Stimulated activated CD8-positive, alpha-beta memory T cell treated with anti-CD3 and anti-CD28 coated beads, Interleukin-15, amount 100 ng/mL, for 48 hours (primary cell): Measurements from ENCODE around the gene FAM162A.

ENCODE experiments used
- DNase-seq, 2 donors: peaks; one replicate each; pipeline ENCODE4 v3.0.0-alpha.2; 2020; ENCODE audit warnings: low read depth in 2 of 2

The FAM162A gene

DNA sequence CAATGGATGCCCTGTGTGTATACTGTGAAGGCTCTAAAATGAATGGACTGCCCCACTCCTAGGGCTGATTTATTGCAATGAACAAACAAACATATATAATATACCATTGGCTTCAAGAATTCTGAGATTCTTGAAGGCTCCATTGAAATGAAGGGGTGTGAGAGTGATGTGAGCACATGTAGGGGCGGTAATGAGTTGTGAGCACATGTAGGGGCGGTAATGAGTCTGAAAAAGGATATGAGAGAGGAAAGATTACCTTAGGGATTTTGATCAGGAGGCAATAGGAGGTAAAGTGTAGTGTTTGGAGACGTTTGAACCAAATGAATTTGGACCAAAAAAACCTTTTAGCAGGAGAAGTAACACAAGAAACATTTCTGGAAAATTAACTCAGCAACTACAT is 3.7 kb downstream of the FAM162A start:
- DNase-seq = no peak

DNA sequence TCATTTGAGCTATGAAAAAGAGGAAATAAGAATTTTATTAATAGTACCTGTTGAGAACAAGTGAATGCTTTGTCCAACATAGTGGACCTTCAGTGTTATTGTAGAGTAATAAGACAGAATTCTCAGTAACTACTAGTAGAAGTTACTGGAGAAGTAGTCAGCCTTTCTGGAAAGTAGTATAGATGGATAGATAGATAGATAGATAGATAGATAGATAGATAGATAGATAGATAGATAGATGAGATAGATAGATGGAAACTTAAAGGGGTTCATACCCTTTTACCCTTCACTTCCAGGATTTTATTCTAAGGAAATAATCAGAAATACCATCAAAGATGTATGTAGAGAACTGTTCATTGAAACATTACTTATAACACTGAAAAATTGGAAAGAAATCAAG is 5.2 kb downstream of the FAM162A start:
- DNase-seq = no peak

DNA sequence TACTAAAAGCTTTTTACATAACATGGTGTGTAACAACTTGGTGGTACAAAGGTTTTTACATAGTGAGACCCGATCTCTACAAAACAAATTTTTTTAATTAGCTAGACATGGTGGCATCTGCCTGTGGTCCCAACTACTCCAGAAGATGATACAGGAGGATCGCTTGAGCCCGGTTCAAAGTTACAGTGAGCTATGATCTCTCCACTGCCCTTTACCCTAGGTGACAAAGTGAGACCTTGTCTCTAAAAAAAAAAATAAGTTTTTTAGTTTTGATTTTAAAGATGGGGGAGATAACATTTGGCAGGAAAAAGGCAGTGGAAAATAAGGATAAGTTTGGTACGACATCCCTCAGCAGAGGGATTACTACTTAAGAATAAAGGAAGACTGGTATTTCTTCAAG is 5.9 kb downstream of the FAM162A start:
- no peak for DNase-seq

DNA sequence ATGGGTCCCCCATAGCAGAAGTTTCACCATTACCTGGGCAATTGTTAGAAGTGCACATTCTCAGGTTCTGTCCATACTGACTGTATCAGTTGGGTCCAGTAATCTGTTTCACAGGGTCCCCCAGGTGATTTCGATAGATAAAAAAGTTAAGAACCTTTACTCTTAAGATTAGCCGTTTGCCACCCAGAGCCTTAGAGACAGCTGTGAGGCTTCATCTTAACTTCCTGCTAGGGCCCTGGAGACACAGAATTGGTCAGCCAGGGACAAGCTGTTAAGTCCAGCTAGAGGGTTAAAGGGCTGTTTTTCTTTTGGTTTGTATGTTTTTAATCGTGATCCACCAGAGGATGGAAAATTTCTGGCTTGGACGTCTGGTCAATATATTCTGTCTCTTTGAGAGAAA is 6.7 kb downstream of the FAM162A start:
- DNase-seq = no peak

DNA sequence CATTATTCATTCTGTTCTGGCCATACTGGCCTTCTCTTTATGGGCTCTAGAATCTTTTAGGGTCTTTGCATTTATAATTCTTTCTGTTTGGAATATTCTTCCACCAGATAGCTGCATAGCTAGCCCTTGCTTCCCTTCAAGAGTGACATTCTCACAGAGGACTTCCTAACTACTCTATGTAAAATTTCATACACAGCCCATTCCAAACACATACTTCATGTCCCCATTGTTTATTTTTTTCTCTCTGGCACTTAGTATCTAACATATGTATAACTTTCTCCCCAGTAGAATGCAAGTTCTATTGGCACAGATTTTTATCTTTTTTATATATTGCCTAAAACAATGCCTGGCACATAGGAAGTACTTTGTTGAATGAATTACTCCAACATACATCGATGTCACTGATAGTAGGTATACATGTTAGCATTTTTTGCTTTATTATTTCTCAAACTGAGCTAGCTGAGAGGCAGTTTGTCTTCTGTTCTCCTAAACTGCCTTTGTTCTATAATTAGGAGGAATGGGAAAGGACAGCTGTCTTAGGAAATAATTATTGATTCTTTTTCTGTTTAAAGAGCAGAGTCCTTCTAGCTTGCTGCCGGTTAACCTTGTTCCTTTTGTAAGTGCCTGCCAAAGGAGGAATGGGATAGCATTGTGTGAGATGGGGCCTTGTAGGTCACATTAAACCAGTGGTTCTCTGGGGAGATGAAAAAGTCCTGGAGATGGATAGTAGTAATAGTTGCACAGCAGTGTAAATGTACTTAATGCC is 7.9 kb downstream of the FAM162A start:
- DNase-seq = no peak

DNA sequence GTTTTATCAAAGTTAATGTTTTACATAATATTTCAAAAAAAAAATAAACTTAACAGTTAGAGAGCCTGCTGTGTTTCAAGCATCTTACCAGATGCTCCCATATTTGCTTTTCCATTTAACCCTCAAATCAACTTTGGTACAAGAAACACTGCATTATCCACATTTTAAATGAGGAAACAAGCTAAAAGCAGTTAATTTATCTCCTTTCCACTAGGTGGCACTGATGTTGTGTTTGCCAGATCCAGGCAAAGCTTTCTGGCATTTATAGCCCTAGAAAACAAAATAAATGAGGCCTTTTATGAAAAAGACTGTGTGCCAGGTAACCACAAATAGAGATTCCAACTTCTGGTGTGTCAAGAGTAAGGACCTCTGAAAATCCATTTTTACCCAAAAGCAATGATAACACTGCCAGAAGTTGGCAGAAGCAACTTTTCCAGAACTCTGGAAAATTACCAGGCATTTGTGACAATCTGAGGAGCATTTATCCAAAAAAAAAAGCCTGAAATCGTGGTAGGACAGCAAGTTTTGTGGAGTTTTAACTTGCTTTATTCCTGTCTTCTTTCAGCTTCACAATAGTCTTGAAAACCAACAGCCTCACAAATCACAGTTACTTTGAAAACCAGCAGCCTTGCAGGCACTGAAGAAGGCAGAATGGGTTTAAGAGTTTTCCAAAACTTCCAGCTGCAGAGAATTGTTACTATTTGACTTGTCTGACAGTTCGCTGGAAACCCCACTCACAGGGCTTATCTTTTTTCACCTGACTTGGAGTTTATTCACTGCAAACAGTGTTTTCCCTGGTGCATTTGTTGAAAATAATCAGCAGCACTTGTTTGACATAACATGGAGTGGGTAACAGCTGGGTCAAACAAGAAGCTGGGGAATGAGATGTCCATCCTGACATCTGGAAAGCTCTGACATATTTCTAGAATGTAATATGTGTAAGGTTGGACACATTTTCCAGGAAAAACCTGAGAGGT is 9.2 kb downstream of the FAM162A start:
- no peak for DNase-seq

DNA sequence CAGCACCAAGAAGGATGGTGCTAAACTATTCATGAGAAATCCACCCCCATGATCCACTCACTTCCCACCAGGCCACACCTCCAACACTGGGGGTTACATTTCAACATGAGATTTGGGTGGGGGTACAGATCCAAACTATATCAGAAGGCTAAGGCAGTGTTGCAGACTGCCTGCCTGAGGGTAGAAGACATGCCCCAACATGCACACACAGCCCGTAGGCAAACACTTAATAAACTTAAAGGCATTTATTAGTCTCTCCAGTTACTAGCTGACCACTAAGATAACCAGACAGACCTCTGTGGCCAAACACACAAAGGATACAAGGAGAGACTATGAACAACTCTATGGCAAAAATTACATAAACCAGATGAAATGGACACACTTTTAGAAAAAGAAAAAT is 10.2 kb downstream of the FAM162A start:
- no peak for DNase-seq

DNA sequence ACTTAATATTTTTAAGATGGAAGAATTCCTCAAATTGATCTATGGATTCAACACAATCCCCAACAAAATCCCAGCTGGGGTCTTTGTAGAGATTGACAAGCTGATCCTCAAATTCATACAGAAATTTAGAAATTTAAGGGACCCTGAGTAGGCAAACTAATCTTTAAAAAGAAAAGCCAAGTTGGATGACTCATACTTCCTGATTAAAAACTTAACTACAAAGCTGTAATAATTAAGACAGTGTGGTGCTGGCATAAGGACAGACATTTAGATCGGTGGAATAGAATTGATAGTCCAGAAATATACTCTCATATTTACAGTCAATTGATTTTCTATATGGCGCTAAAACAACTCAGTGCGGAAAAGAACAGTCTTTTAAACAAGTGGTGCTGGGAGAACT is 11.6 kb downstream of the FAM162A start:
- DNase-seq = no peak

DNA sequence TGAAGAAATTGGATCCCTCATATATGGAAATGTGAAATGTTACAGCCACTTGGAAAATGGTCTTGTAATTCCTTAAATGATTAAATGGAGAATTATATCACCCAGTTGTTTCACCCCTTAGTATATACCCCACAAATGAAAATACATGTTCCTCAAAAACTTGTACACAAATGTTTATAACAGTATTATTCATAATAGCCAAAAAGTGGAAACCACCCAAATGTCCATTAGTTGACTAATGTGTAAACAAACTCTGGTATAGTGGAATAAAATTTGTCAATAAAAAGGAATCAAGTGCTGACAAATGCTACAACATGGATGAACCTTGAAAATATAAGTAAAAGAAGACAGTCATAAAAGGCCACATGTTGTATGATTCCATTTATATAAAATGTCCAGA is 12.5 kb downstream of the FAM162A start:
- no peak for DNase-seq

DNA sequence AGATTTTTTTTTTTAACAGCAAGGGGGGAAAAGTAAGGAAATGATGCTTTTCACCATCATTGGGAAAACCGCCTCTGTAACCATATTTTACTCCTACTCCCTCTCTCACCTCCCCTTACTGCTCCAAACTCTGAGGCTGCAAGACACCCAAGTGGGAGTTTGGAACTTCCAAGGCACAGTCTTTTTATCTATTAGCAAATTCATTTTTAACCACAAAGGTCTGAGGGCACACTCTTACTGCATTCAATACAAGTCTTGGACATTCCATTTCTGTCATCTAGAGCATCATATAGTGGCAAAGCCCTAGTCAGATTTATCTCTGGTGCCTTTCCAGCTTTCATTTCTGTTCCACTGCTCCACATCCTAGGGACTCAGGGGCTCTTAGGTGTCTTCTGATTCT is 13.2 kb downstream of the FAM162A start:
- no peak for DNase-seq

DNA sequence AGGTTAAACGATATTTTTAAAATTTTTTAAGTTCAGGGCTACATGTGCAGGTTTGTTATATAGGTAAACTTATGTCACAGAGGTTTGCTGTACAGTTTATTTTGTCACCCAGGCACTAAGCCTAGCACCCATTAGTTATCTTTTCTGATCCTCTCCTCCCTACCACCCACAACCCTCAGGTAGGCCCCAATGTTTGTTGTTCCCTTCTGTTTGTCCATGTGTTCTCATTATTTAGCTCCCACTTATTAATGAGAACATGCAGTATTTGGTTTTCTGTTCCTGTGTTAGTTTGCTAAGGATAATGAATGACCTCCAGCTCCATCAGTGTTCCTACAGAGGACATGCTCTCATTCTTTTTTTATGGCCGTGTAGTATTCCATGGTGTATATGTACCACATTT is 14.9 kb downstream of the FAM162A start:
- no peak for DNase-seq

DNA sequence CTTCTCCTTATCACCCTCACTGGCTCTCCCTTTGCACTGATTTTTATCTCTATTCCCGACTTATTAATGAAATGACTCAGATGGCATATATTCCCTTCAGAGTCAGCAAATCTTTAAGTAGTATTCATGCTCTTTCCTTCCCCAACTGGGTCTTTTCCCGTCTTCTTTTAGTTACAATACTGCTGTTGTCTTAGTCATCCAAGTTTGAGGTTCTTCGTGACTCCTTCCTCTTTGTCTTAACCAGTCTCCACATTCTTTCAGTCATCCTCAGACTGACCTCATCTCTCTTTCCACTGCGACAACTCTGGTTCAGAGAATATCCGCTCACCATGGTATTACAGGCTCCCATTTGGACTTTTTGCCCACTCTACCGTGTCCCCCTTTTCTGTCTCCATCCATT is 19.5 kb downstream of the FAM162A start:
- no peak for DNase-seq

DNA sequence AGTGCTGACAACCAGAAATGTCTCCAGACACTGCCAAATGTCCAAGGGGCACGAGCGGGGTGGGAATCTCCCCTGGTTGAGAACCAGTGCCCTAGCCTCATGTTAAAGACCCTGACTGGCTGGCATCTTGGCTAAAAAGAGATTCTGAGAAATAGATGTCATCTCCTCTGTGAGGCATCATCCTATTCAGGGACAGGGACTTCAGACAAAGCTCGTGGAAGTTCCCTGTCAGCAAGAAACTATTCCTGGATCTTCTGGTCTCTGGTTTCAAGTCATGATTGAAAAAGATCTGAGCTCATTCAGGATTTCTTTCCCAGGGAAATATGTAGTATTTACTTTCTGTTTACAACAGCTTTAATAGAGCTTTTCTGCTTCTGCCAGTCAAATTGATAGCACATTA is 21.0 kb downstream of the FAM162A start:
- DNase-seq = no peak

DNA sequence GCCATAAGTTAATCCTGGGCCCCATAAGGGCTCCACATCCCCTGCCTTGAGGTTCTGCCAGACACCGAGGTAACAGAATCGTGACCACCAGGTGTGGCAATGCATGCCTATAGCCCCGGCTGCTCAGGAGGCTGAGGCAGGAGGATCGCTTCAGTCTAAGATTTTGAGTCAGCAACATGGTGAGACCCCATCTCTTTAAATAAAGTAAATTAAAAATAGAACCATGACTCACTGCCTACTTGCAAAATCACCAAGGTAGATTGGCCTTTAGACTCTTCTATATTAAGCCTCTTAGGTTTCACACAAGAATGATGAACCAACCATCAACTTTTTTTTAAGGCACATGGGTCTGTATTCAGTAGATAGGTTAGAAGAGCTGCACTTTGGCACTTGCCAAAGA is 22.2 kb downstream of the FAM162A start:
- DNase-seq = peak in 1 of 2 donors; percentile 11

DNA sequence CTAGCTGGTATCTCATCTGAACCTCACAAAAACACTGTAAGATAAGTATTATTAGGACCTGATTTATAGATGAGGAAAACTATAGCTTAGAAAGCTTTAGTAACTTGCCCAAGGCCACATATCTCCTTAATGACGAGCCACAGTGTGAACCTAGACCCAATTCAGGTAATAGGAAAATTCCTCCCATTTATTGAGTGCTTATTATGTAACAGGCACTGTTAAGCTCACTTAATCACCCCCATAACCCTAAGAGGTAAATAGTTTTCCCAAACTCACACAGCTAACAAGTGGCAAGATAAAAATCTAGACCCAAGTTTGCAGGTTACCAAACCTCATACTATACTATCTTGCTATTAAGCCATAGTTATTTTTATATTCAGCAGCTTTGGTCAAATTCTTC is 24.0 kb downstream of the FAM162A start:
- no peak for DNase-seq

DNA sequence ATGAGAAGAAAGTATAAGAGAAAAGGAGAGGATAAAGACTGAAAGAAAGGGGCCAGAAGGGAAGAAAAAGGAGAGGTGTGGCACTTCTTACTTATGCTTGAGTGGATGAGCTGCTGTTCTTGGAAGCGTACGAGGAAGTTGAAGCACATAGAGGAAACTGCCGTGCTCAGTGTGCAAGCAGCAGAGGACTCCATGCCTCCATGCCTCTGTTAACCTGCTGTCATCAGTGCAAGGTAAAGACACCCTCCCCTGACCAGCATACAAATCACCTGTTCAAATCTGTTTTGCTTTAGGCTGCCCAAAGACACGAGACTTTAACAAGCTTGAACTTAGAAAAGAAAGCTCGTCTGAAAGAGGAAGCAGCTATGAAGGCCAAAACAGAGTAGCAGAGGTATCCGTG is 25.5 kb downstream of the FAM162A start:
- no peak for DNase-seq

DNA sequence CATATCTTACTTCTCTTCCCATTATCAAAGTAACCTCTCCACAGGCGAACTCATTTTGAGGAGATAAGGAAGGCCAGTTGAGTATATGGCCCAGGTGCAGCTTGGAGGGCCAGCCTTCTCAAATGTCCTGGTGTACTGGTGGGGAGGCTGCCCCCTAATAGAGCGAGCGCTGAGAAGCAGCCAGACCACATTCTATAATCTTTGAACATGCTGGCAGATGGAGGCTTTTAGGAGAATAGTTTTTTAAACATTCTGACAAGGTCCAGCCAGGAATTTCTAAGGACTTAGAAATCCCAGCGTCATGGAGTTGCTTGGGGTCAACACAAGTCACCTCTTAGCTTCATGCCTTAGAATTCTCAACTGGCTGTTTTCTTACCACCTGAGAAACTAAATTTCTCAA is 26.1 kb downstream of the FAM162A start:
- DNase-seq = no peak

DNA sequence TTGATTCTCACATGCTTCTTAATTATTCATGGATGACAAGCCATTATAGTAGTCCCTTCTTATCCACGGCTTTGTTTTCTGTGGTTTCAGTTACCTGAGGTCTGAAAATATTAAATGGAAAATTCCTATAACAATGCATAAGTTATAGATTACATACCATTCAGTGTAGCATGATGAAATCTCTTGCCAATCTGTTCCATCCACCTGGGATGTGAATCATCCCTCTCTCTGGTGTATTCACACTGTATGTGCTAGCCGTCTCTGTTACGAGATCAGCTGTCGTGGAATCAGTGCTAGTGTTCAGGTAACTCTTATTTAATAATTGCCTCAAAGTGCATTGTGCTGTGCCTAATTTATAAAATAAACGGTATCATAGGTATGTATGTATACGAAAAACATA is 26.7 kb downstream of the FAM162A start:
- DNase-seq = no peak

DNA sequence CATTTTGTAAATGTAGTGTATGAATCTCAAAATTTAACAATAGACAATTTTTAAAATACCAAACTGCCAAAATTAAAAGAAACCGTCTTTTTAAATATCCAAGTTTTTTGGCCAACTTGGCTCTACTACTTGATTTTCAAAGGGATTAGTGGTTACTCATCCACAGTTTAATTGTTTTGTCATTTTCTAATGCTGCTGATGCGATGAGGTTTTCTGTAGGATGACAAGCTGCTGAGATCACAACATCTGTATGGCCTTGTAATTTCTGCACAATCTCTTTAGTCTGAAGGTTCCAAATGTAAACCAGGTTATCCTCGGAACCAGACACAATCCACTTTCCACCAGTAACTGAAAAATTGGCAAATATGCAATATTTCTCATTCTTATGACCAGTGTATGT is 30.4 kb downstream of the FAM162A start:
- DNase-seq = no peak

DNA sequence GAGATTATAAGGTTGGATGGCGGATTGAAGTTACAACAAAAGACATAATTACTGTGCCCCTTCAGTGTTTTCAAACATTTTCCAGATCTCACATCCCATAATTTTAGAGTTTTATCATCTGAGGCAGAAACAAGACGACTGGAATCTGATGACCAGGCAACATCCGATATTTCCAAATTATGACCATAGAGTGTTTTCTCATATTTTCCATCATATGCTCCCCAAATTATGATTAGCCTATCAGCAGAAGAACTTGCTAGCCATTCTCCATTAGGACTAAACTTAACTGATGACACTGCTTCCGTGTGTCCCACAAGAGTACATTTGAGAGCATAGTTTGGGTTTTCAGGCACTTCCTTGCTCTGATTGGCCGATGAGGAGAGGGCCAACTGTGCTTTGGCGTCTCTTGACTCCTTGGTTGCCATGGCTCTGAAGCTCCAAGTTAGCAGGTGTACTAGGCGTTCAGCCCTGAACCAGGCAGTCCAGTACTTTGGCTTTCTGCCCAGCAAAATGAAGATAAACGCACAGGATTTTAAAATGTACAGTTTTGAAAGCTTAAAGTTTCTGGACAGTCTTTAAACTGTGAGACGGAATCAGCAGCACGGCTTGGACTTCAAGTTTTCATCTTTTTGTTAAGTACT is 31.2 kb downstream of the FAM162A start:
- peak; percentile 19 to 30 for DNase-seq

DNA sequence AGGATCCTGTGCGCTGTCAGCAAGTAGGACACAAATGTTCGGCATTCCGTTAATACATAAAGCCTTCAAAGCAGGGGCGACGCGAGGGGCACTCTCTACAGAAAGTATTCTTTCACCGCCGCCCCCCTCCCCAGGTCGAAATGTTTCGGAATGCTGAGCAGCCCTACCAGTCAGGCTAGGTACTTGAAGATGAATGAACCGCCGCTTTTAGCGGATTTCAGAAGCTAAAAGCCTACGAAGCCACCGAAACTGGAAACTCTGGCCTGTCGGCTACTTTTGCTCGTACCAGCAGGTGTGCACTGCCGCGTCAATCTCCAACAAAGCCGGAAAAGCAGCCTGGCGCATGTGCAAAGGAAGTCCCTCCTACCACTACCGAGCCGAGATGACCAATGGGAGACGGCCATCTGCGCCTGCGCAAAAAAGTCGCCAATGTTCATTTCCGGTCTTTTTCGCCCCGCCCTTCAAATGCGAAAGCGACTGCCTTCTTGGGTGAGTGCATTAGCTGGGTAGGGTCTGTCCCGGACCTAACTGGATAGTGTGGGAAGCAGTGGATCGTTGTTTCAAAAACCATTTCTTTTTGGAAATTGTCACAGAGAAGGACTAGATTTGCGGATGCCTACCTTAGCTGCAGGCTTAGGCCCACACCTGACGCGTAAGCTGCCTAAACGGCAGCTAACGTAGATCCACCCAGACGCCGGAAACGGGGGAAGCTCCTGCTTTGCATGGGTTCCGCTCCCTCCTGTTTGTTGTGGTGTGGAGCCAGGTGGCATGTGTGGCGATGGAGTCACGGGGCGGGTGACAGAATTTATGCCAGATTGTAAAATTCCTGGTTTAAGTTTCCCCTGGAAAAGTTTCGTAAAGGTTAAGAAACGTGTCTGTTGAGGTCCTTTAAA is 32.0 kb downstream of the FAM162A start, which contains the start of gene WDR5B:
Gene WDR5B, minus strand, starts transcription at position 301 of the 893 bp plus-strand sequence. CDS start 534 bp downstream, outside the sequence.
- DNase-seq = peak; percentile 93 to 94
